ENCODE results near the gene HOXC4. TPM values are rescaled to one million over a fixed set of nuclear protein-coding genes. Genes with fewer than 3 reads are reported as not detected.
"Not testable (repeated sequence)": the region's sequence is repeated elsewhere in the genome, so short reads cannot be mapped to it uniquely, and the experiment has no call there.

HOXC4 gene
- total and polyA plus RNA-seq, 10 donors: 0.49 to 2.6 (median 1.4) TPM

DNA sequence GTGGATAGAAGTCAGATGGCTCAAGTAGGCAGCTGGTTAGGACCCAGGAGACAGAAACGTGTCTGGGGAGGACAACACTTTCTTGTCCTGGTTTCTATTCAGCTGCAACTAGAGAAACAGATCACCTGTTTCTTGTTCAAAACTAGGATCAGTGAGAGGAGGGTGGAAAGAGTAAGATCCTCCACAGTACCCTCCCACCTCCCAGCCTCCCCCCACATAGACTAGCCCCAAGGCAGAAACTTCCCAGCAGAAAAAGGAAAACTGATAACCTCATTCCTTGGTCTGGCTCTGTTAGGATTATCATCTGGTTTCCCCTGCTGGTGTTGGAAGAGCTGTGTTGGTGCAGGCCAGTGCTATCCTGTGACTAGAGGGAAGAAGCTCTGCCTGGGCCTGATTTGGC is 50.2 kb downstream of the HOXC4 start:
- H3K36me3 ChIP-seq; intact Hi-C loops (cut with DNase I; ENCODE audit: low total_unique reads); H3K9me3 ChIP-seq; H3K4me3 ChIP-seq; H3K27ac ChIP-seq; DNase-seq: not testable (repeated sequence)
- peaks cover 0 to 16% (median 6%) of the 10 kb centered on the region in 6 donors for H3K4me1 ChIP-seq
- H3K27me3 ChIP-seq (replicated peaks in 1 of 7): peaks cover 0 to 53% (median 19%) of the 10 kb centered on the region in 7 donors
- WGBS, 5 donors: 47 to 83% (median 65%) methylated on average over 1 of the region's 1 CpG

Small RNA genes within 50 kb of the gene (microRNA-seq; reads per million reads assigned to microRNA genes)
- 2.5 to 13.7 (median 3.1) reads per million in 3 donors for gene MIR615

Small RNA genes within 50 kb of the gene (small RNA-seq; reads per million reads assigned to genes)
- gene HOXC5 (0 reads per million in 4 donors), gene MIR615 (0 to 0.14 (median 0) reads per million in 4 donors), gene RF00019 (0 reads per million in 4 donors)

Other genes starting within 250 kb of the HOXC4 start
- not detected for gene HOXC13, start 115.0 kb upstream of the HOXC4 start, total RNA-seq
- gene HOXC13, start 115.0 kb upstream of the HOXC4 start, polyA plus RNA-seq: not detected
- not detected for gene HOXC12, start 98.9 kb upstream of the HOXC4 start, total RNA-seq
- gene HOXC12, start 98.9 kb upstream of the HOXC4 start, polyA plus RNA-seq: not detected
- gene HOXC11, start 80.7 kb upstream of the HOXC4 start, total RNA-seq: not detected
- not detected for gene HOXC11, start 80.7 kb upstream of the HOXC4 start, polyA plus RNA-seq
- not detected for gene HOTAIR, start 78.9 kb upstream of the HOXC4 start, total RNA-seq
- not detected for gene HOTAIR, start 78.9 kb upstream of the HOXC4 start, polyA plus RNA-seq
- gene HOXC10, start 68.7 kb upstream of the HOXC4 start, total RNA-seq: not detected
- gene HOXC10, start 68.7 kb upstream of the HOXC4 start, polyA plus RNA-seq: not detected
- not detected for gene HOXC9, start 53.7 kb upstream of the HOXC4 start, total RNA-seq
- under 1 TPM in 1 of 3 donors, not detected in 2; 0.05 TPM for gene HOXC9, start 53.7 kb upstream of the HOXC4 start, polyA plus RNA-seq
- not detected for gene HOXC8, start 44.9 kb upstream of the HOXC4 start, total RNA-seq
- under 1 TPM in 2 of 3 donors, not detected in 1; 0.04 to 0.10 TPM for gene HOXC8, start 44.9 kb upstream of the HOXC4 start, polyA plus RNA-seq
- gene HOXC6, start 25.4 kb upstream of the HOXC4 start, total RNA-seq: under 1 TPM in 4 of 7 donors, not detected in 3; 0.19 to 0.52 (median 0.34) TPM
- under 1 TPM in 2 of 3 donors, not detected in 1; 0.11 to 0.16 TPM for gene HOXC6, start 25.4 kb upstream of the HOXC4 start, polyA plus RNA-seq
- gene HOXC5, start 20.8 kb upstream of the HOXC4 start, total RNA-seq: not detected
- gene HOXC5, start 20.8 kb upstream of the HOXC4 start, polyA plus RNA-seq: under 1 TPM in 1 of 3 donors, not detected in 2; 0.06 TPM
- gene SMUG1, start 135.2 kb downstream of the HOXC4 start, total RNA-seq: 10 to 100 TPM; 20.9 to 36.3 (median 23.1) TPM
- gene SMUG1, start 135.2 kb downstream of the HOXC4 start, polyA plus RNA-seq: 10 to 100 TPM; 24.0 to 42.2 (median 37.4) TPM
- gene CBX5, start 226.3 kb downstream of the HOXC4 start, total RNA-seq: 10 to 100 TPM; 37.2 to 60.3 (median 48.2) TPM
- 1 to 10 TPM; 6.5 to 8.8 (median 6.5) TPM for gene CBX5, start 226.3 kb downstream of the HOXC4 start, polyA plus RNA-seq
- gene HNRNPA1, start 226.9 kb downstream of the HOXC4 start, total RNA-seq: 100 to 1,000 TPM; 511 to 957 (median 742) TPM
- 1,000 to 10,000 TPM; 1,074 to 1,168 (median 1,166) TPM for gene HNRNPA1, start 226.9 kb downstream of the HOXC4 start, polyA plus RNA-seq
- 10 to 100 TPM; 14.1 to 93.7 (median 45.0) TPM for gene NFE2, start 247.2 kb downstream of the HOXC4 start, total RNA-seq
- 10 to 100 TPM in 2 of 3 donors, 1 to 10 TPM in 1; 2.4 to 17.5 (median 14.7) TPM for gene NFE2, start 247.2 kb downstream of the HOXC4 start, polyA plus RNA-seq

All from spleen (tissue), 11 donors.